Tibial artery (tissue), 4 donors: ENCODE results near the gene FZR1.
"Not testable (repeated sequence)": the region's sequence is repeated elsewhere in the genome, so short reads cannot be mapped to it uniquely, and the experiment has no call there.

Source experiments
- DNase-seq, 2 donors: peaks; one replicate each; pipeline ENCODE4 v3.0.0-alpha.2; 2019
- H3K27ac ChIP-seq, 2 donors: fragments of 200-600 bp; sonication (generic) in 1 of 2; 1 replicate in 1 of 2; 2 replicates in 1 of 2; pipeline ENCODE4 v1.5.1; 2018 to 2019; ENCODE audit warnings: mild to moderate bottlenecking in 1 of 2
- H3K27me3 ChIP-seq, 2 donors: fragments of 200-600 bp; sonication (generic) in 1 of 2; one replicate each; pipeline versions ENCODE4 v1.5.1 to v1.6.0; 2016 to 2019
- H3K36me3 ChIP-seq, 3 donors: fragments of 200-600 bp; sonication (generic) in 2 of 3; one replicate each; pipeline ENCODE4 v1.5.1; 2016 to 2019; ENCODE audit warnings: mild to moderate bottlenecking in 2 of 3
- H3K4me1 ChIP-seq, 4 donors: fragments of 200-600 bp; sonication (generic) in 2 of 4; 1 replicate in 3 of 4; 2 replicates in 1 of 4; pipeline ENCODE4 v1.5.1; 2016 to 2019
- H3K4me3 ChIP-seq, 2 donors: fragments of 200-600 bp; sonication (generic) in 1 of 2; 1 replicate in 1 of 2; 2 replicates in 1 of 2; pipeline ENCODE4 v1.5.1; 2018 to 2019; ENCODE audit warnings: mild to moderate bottlenecking in 2 of 2
- H3K9me3 ChIP-seq, 3 donors: fragments of 200-600 bp; sonication (generic) in 1 of 3; one replicate each; pipeline ENCODE4 v1.5.1; 2016 to 2019
- intact Hi-C: fragments of 100-400 bp; cut with DNase I; formaldehyde crosslinking; loops from one replicate; pipeline ENCODE4 v1.15.0; 2023; ENCODE audit warnings: low total_unique reads
- TF ChIP-seq, protein P1 (sequence below), 2 experiments: fragments of 200-600 bp in 1 of 2; fragments of 450-650 bp in 1 of 2; IDR thresholded peaks; one replicate each; pipeline ENCODE4 v1.5.1; 2017 to 2019; ENCODE audit warnings: antibody characterized with exemption in 2 of 2, mild to moderate bottlenecking in 1 of 2, moderate library complexity in 1 of 2

The FZR1 gene

DNA sequence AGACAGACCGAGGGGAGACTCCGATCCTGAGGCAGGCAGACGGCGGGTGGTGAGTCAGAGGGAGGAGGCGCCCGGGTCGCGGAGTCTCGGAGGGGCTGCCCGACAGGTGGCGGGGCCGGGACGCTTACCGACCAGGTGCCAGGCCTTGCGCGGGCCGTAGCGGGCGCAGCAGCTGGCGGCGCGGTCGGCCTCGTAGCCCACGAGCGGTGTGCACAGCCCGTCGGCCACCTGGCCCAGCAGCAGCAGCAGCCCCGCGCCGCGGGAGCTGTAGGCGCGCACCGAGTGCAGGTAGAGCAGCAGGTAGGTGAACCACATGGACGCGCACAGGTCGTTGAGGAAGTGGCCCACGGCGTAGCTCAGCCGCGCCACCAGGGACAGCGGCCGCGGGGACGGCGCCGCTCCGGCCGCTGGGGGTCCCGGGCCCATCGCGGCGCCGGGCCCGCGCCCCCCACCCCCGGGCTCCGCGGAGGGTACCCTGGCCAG is 50.9 kb downstream of the FZR1 start:
- H3K27me3 ChIP-seq, result no peaks in the 10 kb centered on the region
- intact Hi-C loops, result no loop called here
- TF ChIP-seq, protein P1, sequence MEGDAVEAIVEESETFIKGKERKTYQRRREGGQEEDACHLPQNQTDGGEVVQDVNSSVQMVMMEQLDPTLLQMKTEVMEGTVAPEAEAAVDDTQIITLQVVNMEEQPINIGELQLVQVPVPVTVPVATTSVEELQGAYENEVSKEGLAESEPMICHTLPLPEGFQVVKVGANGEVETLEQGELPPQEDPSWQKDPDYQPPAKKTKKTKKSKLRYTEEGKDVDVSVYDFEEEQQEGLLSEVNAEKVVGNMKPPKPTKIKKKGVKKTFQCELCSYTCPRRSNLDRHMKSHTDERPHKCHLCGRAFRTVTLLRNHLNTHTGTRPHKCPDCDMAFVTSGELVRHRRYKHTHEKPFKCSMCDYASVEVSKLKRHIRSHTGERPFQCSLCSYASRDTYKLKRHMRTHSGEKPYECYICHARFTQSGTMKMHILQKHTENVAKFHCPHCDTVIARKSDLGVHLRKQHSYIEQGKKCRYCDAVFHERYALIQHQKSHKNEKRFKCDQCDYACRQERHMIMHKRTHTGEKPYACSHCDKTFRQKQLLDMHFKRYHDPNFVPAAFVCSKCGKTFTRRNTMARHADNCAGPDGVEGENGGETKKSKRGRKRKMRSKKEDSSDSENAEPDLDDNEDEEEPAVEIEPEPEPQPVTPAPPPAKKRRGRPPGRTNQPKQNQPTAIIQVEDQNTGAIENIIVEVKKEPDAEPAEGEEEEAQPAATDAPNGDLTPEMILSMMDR (IDR thresholded peaks at IDR 0.05), result no peak
- peak overlapping the region; percentile 79 to 82 for H3K27ac ChIP-seq
- H3K36me3 ChIP-seq, result no peaks in the 10 kb centered on the region
- peak in 1 of 2 donors; percentile 72 for DNase-seq
- peak overlapping the region; percentile 74 to 95 for H3K4me3 ChIP-seq
- no peaks in the 10 kb centered on the region for H3K9me3 ChIP-seq
- H3K4me1 ChIP-seq, result peaks cover 0 to 22% (median 19%) of the 10 kb centered on the region in 4 donors

DNA sequence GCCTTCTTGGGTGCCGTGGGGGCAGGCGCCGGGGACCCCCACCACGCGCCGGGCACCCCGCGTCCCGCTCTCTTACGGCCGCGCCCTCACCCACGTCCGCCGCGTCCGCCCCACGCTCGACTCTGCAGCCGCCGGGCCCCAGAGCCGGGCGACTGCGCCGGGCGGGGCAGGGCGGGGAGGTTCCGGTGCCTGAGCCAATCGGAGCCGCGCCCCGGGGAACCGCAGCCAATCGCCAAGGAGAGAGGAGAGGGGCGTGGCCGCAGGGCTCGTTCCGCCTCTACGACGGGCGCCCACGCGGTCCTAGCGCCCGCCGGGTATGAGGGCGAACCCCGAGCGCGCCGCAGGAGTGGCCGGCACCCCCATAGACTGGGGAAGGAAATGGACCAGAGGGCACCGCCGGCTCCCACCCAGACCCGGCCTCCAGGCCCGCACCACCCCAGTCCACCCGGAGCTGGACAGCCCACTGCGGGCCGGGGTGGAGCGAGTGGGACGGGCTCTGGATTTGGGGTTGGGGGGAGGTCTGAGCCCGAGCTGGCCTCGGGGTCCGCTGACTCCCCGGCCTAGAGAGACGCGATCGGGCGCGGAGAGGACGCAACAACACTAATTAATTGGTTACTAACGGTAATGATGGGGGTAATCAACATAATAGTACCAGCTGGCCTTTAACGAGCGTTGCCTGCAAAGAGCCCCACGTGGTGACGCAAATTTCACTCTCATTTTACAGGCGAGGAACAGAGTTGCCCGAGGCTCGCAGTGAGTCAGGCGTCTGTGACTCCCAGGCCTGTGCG is 51.5 kb downstream of the FZR1 start, which contains the start of gene MFSD12:
Gene MFSD12 (minus strand): TSS at position 126 of the 788 bp plus-strand sequence. CDS start 183 bp downstream, outside the sequence.
- peaks cover 0 to 22% (median 19%) of the 10 kb centered on the region in 4 donors for H3K4me1 ChIP-seq
- DNase-seq, result peak; percentile 92 to 97
- peak within 1 kb of the TSS; percentile 79 to 82 for H3K27ac ChIP-seq
- H3K4me3 ChIP-seq, result peak within 1 kb of the TSS; percentile 74 to 95
- no peaks in the 10 kb centered on the region for H3K27me3 ChIP-seq
- intact Hi-C loops, result no loop called here
- TF ChIP-seq, protein P1 (IDR thresholded peaks at IDR 0.05), result no peak
- no peaks in the 10 kb centered on the region for H3K36me3 ChIP-seq
- H3K9me3 ChIP-seq, result no peaks in the 10 kb centered on the region

DNA sequence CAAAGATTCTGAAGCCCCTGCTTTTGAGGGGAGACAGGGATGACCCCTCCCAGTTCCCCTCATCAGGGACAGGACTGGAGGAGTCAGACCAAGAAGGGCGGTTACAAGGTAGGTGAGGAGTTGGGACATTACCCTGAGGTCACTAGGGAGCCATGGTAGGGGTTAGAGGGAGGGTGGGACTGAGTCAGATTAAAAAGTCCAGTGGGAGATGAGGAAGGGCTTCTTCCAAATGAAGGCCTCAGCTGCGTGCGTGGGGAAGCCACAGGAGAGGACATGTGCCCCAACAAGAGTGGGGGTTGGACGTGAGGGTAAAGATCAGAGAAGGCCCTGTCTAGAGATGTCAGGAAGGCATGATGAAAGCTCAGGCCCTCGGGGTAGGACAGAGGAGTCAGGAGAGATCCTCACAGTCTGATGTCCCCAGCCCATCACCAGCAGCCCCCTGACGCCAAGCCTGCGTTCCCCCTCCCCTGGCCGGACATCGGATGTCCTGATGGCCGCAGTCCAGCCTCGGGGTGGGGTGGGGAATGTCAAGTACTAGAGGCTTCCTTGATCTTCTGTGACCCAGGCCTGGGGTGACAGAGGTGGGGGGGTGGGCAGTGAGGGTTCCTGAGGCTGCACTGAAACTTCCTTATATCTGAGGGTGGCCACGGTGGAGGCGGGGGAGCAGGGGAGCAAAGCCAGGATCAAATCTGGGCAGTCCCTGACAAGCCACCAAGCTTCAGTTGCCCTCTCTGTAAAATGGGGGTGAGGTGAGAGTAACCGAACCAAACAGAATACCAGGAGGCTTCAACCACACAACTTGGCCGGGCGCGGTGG is 57.8 kb downstream of the FZR1 start:
- no peak overlapping the region for H3K27ac ChIP-seq

DNA sequence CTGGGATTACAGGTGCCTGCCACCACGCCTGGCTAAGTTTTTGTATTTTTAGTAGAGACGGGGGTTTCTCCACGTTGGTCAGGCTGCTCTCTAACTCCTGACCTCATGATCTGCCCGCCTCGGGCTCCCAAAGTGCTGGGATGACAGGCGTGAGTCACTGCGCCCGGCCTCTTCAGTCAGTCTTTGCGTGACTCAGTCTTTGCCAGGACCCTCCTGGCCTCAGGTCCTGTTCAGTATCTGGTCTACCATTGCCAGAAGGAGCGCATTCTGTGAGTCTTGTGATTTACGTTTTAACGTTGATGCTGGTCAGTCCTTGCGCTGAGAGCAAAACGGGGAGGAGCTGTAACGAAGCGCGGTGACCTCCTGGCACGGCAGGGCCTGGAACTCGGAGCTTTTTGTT is 59.0 kb downstream of the FZR1 start:
- TF ChIP-seq, protein P1 (IDR thresholded peaks at IDR 0.05), result no peak
- Histone ChIP-seq H3K27ac (no peak overlapping the region), H3K9me3 (no peaks in the 10 kb centered on the region), H3K4me1 (no peaks in the 10 kb centered on the region), H3K36me3 (no peaks in the 10 kb centered on the region), H3K27me3 (no peaks in the 10 kb centered on the region), H3K4me3 (no peak overlapping the region)
- no peak for DNase-seq
- intact Hi-C loops, result no loop called here

More for the DNA sequence above, 57.8 kb downstream of the FZR1 start:
- Histone ChIP-seq H3K4me1 (no peaks in the 10 kb centered on the region), H3K9me3 (no peaks in the 10 kb centered on the region), H3K4me3 (no peak overlapping the region), H3K27me3 (no peaks in the 10 kb centered on the region), H3K36me3 (no peaks in the 10 kb centered on the region)
- TF ChIP-seq, protein P1 (IDR thresholded peaks at IDR 0.05), result no peak
- no peak for DNase-seq
- intact Hi-C loops, result no loop called here

DNA sequence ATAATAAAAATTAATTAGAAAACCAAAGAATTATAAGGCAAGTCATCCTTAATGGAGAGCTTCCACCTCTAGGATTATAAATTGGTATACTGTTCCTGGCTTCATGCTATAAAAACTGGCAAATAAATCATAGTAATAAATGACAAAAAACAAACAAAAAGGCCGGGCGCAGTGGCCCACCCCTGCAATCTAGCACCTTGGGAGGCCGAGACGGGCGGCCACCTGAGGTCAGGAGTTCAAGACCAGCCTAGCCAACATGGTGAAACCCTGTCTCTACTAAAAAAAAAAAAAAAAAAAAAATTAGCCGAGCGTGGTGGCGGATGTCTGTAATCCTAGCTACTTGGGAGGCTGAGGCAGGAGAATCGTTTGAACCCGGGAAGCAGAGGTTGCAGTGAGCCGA is 63.9 kb downstream of the FZR1 start:
- DNase-seq, H3K27ac ChIP-seq, H3K36me3 ChIP-seq, H3K27me3 ChIP-seq, H3K9me3 ChIP-seq, H3K4me3 ChIP-seq, intact Hi-C loops: not testable (repeated sequence)
- peaks cover 5 to 24% (median 17%) of the 10 kb centered on the region in 4 donors for H3K4me1 ChIP-seq
